GM19193 (cell line): ENCODE measurements around the gene PSMA5.

Experiments
- POLR2A ChIP-seq: IDR thresholded peaks from 4 replicates; pipeline ENCODE4 v1.6.1; 2011; ENCODE audit not compliant: insufficient read depth, insufficient read length; ENCODE audit errors: extremely low read depth

Gene PSMA5

GRCh38 chr1:109365642-109366204 is 60.5 kb downstream of the PSMA5 start:
- TF ChIP-seq POLR2A, result no peak

- no peak for TF ChIP-seq POLR2A
These were observed 64.6 kb downstream of the PSMA5 start for GRCh38 chr1:109361649-109362048.

- no peak for TF ChIP-seq POLR2A
These were observed 65.2 kb downstream of the PSMA5 start for GRCh38 chr1:109361069-109361468.

GRCh38 chr1:109357616-109358015 is 68.6 kb downstream of the PSMA5 start:
- no peak for TF ChIP-seq POLR2A

- TF ChIP-seq POLR2A, result no peak
These were observed 69.3 kb downstream of the PSMA5 start for GRCh38 chr1:109356915-109357314.

- no peak for TF ChIP-seq POLR2A
These were observed 69.7 kb downstream of the PSMA5 start for GRCh38 chr1:109356505-109356904.

- no peak for TF ChIP-seq POLR2A
These were observed 71.3 kb downstream of the PSMA5 start for GRCh38 chr1:109354929-109355328.

GRCh38 chr1:109351457-109351856 is 74.8 kb downstream of the PSMA5 start:
- TF ChIP-seq POLR2A, result no peak

- no peak for TF ChIP-seq POLR2A
These were observed 75.6 kb downstream of the PSMA5 start for GRCh38 chr1:109350655-109351054.

- no peak for TF ChIP-seq POLR2A
These were observed 76.1 kb downstream of the PSMA5 start for GRCh38 chr1:109350182-109350581.
